ENCODE data around the gene MYCBP. TPM values are rescaled to one million over a fixed set of nuclear protein-coding genes. Genes with fewer than 3 reads are reported as not detected.

The MYCBP gene, protein sequence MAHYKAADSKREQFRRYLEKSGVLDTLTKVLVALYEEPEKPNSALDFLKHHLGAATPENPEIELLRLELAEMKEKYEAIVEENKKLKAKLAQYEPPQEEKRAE
- total RNA-seq (10 to 100 TPM in 4 of 6 donors, 1 to 10 TPM in 2; 6.1 to 16.1 (median 10.9) TPM), polyA plus RNA-seq (1 to 10 TPM; 6.8 to 8.7 TPM)

DNA sequence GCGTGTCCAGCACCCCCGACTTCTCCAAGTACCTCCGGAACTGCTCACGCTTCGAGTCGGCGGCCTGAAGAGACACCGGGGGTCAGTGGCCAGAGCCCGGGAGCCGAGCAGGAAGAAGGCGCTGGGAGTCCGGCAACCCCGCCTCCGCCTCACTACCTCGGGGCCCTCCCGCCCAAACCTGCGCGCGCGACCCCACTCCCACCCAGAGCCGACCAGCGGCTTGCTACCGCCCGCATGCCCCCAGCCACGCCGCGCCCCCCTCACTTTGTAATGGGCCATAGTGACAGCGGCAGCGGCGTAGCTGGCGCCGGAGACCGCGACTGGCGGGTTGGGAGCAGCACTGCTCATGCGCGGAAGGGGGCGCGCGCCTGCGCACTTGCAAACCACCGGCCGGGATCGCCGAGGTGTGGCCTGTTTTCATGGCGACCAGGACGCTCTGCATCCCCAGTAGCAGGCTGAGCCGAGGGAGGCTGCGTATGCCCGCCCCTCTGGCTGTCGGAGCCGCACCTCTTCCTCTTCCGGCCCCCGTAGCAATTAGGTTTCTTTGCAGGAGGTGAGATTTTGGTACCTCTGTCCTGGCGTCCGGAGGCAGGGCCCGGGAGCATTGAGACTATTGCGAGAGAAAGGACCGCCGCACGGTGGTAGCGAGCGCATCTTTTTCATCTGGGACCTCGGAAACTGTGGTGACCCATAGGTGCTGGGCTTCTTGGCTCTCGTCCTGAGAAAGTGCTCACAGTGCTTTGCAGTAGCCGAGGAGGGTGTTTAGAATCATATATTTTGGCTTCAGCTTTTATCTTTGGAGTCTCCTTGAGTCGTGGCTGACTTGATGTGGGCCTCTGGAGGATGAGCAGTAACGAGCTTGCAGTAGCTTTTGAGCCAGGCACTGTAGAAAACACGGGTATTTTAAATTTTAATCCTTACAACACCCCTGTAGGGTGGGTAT lies at the start of gene MYCBP:
Gene MYCBP, minus strand, starts transcription at position 322 of the 943 bp plus-strand sequence. Its CDS starts 43 bp downstream, at position 279.
- ATAC-seq (peak; percentile 99 to 100 (median 99)), FAIRE-seq (peak; percentile 41), DNase-seq (peak; percentile 94 to 99 (median 96))
- TF ChIP-seq, protein P1, sequence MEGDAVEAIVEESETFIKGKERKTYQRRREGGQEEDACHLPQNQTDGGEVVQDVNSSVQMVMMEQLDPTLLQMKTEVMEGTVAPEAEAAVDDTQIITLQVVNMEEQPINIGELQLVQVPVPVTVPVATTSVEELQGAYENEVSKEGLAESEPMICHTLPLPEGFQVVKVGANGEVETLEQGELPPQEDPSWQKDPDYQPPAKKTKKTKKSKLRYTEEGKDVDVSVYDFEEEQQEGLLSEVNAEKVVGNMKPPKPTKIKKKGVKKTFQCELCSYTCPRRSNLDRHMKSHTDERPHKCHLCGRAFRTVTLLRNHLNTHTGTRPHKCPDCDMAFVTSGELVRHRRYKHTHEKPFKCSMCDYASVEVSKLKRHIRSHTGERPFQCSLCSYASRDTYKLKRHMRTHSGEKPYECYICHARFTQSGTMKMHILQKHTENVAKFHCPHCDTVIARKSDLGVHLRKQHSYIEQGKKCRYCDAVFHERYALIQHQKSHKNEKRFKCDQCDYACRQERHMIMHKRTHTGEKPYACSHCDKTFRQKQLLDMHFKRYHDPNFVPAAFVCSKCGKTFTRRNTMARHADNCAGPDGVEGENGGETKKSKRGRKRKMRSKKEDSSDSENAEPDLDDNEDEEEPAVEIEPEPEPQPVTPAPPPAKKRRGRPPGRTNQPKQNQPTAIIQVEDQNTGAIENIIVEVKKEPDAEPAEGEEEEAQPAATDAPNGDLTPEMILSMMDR (IDR thresholded peaks at IDR 0.05): no peak
- Histone ChIP-seq H3K9me3 (no peaks in the 10 kb centered on the region), H3K36me3 (no peaks in the 10 kb centered on the region), H3K4me1 (peaks cover 0 to 12% (median 4%) of the 10 kb centered on the region in 3 donors), H3K27me3 (no peaks in the 10 kb centered on the region), H3K4me3 (peak within 1 kb of the TSS; percentile 60 to 89 (median 88)), H3K27ac (peak within 1 kb of the TSS; percentile 20 to 70 (median 56))
- intact Hi-C loops (cut with DNase I): no loop called here
- 0% methylated on average over 68 to 69 of the region's 69 CpGs for WGBS, 2 donors

DNA sequence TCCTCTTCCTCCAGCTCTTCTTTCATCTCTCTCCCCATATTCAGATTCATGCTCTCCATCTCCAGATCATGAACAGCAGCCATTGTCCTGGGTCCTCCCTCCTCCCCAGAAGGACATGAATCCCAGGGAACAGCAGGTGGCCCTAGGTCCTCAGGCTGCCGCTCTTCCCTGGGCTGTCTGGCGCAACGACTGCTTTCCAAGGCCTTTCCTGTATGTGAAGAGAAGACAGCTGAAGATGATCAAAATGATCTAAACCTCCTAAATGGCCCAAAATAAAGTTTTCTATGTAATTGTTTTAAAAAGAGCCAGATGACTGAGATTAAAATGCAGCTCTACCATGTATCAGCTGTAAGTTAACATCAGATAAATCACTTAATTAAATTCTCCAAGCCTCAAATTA lies 46.0 kb upstream of the MYCBP start:
- WGBS, 2 donors: 38 to 40% methylated on average over 3 of the region's 3 CpGs
- no peak overlapping the region for H3K27ac ChIP-seq
- peak in 3 of 4 donors; percentile 64 to 72 (median 69) for ATAC-seq

DNA sequence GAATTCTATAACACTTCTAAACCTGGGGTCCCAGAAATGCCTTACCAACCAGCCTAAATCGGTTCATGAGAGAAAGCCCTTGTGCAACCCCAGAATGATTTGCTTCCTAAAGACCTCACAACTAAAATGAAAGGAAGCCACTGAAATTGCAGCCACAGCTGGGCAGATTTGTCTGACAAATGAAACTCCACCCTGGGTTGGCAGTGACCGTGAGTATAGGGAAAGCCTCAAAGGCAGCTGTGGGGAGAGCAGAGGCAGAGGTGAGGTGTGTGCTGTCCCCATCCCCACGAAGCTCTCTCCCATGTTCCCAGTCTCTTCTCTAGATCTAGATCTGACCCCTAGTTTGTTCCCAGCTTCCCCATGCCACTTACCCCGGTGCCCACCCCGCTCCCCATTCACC lies 45.4 kb upstream of the MYCBP start:
- Histone ChIP-seq H3K4me1 (no peaks in the 10 kb centered on the region), H3K4me3 (no peak overlapping the region), H3K36me3 (no peaks in the 10 kb centered on the region), H3K27ac (no peak overlapping the region), H3K9me3 (no peaks in the 10 kb centered on the region), H3K27me3 (no peaks in the 10 kb centered on the region)
- FAIRE-seq (no peak), ATAC-seq (no peak), DNase-seq (no peak)
- 62 to 65% methylated on average over 5 of the region's 5 CpGs for WGBS, 2 donors
- TF ChIP-seq, protein P1 (IDR thresholded peaks at IDR 0.05): no peak
- intact Hi-C loops (cut with DNase I): no loop called here

More for the DNA sequence above, 46.0 kb upstream of the MYCBP start:
- no peaks in the 10 kb centered on the region for H3K36me3 ChIP-seq
- no peak overlapping the region for H3K4me3 ChIP-seq
- FAIRE-seq (no peak), DNase-seq (no peak)
- H3K27me3 ChIP-seq: no peaks in the 10 kb centered on the region
- H3K9me3 ChIP-seq: no peaks in the 10 kb centered on the region
- TF ChIP-seq, protein P1 (IDR thresholded peaks at IDR 0.05): no peak
- H3K4me1 ChIP-seq: no peaks in the 10 kb centered on the region
- intact Hi-C loops (cut with DNase I): no loop called here

DNA sequence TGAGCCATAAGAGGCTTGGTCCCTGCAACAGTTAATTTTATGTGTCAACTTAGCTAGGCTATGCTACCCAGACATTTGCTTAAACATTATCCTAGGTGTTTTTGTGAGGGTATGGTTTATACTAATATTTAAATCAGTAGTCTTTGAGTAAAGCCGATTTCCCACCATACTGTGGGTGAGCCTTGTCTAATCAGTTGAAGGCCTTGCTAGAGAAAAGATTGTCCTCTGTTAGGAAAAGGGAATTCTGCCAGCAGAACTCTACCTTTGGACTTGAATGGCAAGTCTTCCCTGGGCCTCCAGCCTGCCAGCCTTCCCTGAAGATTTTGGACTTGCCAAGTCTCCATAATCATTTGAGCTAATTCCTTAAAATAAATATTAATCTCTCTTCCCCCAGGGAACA lies 44.6 kb upstream of the MYCBP start:
- 56 to 77% methylated on average over 1 of the region's 1 CpG for WGBS, 2 donors
- intact Hi-C loops (cut with DNase I): no loop called here
- Histone ChIP-seq H3K4me1 (no peaks in the 10 kb centered on the region), H3K4me3 (no peak overlapping the region), H3K27ac (no peak overlapping the region), H3K9me3 (no peaks in the 10 kb centered on the region), H3K36me3 (no peaks in the 10 kb centered on the region), H3K27me3 (no peaks in the 10 kb centered on the region)
- ATAC-seq (no peak), DNase-seq (no peak), FAIRE-seq (no peak)
- TF ChIP-seq, protein P1 (IDR thresholded peaks at IDR 0.05): no peak
